GM19395 (cell line): ENCODE data around the gene STAG3.
"Not testable (repeated sequence)": the region's sequence is repeated elsewhere in the genome, so short reads cannot be mapped to it uniquely, and the experiment has no call there.

ENCODE experiments used
- ATAC-seq: cut with Tn5 transposase; IDR thresholded peaks from one replicate; pipeline ENCODE4 v1.9.1; 2021; ENCODE audit warnings: mild to moderate bottlenecking, moderate library complexity; ENCODE audit not compliant: unreplicated experiment

STAG3 gene

DNA sequence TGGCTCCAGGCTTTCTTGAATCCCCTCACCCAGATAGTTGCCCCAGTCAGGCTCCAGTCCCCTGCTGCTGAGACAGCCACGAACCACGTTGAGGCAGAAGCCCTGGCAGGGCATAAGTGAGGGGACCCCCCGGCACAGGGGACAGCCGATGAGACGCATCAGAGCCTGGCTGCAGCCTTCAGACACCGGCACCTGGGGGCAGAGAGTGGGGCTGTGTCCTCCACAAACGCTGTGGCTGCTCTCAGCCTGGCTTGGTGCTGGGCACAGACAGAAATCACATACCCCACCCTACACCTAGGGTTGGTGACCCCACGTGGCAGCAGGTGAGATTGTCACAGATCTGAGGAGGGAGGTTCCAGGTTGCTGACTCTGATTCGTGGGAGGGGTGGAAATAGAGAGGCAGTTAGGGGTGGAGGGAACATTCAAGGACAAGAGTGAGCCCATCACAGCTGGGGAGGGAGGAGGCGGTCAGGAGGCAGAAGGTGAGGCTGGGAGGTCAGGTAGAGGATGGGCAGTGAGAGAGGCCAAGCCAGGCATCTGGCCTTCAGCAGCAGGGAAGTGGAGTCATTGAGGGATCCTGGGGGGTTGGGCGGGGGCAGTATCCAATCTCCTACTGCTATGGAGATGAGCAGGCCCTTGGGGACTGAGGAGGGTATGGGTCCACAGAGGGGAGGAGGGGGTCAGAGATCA, 3.8 kb upstream of the STAG3 start:
- no peak for ATAC-seq

DNA sequence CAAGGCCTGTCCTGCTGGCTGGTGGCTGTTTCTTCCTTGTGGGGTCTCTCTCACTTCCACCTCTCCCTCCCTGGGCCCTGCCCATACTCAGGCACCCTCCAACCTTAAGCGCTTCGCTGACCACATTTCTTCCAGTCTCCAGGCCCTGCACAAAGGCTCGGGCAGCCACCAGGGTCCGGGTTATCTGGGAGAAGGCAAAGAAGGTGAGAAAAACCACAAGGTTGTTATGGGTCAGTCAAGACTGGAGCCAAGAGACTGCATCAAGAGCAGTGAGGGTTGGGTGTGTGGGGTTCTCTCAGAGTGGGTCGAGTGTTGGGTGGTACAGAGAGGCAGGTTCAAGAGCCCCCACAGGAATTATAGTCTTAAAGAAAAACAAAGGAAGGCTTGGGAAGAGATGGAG, 3.1 kb upstream of the STAG3 start:
- ATAC-seq, result no peak

DNA sequence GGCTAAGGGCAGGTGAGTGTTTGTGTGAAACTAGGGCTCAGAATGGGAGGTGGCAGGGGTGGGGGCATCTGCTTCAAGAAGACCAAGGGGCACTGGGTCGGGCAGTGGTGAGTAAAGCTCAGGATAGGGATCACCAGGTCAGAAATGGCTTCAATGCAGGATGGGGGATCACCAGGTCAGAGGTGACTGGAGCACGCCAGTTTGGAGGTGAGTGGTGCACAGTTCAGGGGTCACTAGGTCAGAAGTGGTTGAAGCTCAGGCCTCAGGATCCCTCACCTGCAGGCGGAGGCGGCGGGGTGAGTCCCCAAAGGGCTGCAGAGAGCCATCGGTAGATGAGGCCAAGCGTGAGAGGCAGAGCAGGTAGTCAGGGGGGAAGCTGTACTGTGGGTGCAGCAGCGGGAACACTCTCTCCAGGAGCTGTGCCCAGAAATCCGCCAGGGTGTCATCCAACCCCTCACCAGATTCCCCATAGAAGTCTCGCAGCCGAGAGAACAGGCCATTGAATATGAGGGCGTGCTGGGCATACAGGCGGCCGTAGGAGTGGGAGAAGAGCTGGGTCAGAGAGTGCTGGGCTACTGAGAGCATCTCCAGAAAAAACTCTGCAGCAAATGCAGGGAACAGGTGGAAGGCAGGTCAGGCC, 2.3 kb upstream of the STAG3 start:
- no peak for ATAC-seq

DNA sequence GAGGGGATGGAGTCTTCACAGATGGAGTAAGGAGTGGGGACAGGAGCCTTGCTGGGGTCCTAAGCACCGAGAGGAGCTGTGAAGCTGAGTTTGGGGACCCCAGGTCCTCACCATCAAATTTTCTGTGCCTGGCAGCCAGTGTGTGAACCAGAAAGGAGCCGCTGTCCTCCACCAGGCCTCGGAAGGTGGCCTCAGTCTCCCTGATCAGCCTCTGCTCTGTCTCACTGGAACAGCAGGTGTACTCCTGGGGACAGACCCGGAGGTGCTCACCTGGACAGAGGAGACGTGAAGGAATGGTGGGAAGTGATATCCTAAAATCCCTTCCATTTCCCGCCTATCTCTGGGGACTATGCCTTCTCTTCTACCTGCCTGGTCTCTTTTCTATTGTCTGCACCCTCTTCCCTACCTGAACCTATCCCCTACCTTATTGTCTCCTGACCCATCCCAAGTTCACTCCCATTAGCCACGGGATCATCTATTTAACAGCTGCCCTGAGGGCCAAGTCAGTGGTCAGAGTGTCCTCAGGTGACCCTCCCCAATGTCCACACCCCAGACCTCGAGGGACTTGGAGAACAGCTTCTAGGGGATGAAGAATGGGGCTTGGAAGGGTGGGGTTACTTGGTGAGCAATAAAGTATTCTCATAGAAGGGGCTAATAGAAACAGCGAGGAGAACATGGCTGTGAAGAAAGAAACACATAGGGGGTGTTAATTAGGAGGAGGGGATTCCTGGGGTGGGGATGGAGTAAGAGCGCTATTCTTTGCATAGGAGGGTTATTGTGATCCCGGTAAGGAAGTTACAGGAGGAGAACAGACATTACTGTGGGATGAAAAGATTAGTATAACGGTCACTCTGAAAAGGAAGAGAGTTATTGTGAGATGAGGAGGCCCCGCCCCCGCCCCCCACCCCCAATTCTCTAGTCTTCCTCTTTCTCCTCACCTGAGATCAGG, 1.3 kb upstream of the STAG3 start:
- ATAC-seq, result no peak

DNA sequence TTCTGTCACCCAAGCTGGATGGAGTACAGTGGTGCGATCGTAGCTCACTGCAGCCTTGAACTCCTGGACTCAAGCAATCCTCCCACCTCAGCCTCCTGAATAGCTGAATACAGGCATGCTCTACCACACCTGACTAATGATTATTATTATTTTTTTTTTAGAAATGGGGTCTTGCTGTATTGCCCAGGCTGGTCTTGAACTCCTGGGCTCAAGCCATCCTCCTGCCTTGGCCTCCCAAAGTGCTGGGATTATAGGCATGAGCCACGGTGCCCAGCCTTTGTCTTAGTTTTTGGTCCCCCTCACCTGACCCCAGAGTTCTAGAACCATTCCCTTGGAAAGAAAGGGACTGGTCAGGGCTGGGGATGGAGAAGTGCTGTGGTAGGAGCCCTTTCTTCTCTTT, 2.4 kb downstream of the STAG3 start:
- not testable (repeated sequence) for ATAC-seq

DNA sequence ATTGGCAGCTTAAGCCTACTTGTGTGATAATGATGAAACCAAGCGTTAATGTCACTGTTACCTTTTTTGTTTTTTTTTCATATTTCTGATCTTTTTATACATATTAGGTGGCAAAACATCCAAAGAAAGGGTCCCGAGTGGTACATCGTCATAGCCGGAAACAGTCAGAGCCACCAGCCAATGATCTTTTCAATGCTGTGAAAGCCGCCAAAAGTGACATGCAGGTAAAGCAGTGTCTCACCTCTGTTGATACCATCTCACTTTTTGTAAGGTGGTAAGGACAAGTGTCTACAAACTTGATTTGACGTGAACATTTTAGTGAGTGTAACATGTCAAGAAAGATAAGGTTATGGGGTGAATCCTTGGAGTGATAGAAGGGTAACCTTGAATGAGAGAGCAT, 4.9 kb downstream of the STAG3 start:
- ATAC-seq, result not testable (repeated sequence)

DNA sequence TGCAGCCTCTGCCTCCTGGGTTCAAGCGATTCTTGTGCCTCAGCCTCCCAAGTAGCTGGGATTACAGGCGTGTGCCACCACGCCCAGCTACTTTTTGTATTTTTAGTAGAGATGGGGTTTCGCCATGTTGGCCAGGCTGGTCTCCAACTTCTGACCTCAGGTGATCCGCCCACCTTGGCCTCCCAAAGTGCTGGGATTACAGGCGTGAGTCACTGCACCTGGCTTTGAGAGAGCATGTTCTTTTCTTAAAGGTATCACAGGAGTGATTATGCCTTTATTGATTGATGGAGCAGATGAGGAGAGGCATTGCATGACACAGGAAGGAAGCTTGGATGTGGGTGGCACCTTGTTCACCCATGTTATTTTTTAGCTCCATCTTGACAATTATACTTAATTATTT, 5.4 kb downstream of the STAG3 start:
- ATAC-seq, result not testable (repeated sequence)

DNA sequence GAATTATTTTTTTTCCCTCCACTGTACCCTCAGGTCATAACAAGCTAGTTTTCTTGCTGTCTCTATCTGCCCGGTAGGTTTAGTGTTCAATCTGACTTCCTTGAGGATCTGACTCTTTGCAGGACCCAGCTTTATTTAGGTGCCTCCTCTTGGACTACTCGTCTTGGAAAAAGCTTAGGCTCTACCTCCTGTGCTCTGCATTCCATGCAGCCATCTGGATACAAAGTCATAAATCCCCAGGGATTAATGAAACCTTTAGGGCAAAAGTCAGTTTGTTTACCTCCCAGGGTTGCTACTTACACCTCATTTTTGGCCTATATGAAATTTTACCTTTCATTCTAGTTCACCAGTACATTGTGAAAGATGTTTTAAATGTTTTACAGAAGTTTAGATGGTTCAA, 8.0 kb downstream of the STAG3 start:
- ATAC-seq, result no peak

DNA sequence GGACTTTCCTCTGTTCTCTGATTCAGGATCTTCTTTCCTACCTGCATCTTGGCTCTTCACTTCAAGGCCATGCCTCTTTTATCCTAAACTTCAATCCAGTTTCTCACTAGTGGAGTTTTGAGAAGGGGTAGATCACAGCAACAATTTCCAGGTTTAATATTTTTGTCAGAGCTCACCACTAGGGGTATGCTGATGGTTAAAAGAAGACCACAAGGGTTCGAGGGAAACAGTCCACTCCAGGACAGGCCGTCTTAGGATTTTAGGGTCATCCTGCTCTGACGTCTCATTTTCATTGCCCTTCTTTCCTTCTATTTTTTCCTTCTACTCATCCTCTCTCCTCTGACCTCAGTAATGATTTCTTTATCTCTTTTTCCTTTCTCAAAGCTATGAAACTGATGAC, 11.3 kb downstream of the STAG3 start:
- ATAC-seq, result no peak

DNA sequence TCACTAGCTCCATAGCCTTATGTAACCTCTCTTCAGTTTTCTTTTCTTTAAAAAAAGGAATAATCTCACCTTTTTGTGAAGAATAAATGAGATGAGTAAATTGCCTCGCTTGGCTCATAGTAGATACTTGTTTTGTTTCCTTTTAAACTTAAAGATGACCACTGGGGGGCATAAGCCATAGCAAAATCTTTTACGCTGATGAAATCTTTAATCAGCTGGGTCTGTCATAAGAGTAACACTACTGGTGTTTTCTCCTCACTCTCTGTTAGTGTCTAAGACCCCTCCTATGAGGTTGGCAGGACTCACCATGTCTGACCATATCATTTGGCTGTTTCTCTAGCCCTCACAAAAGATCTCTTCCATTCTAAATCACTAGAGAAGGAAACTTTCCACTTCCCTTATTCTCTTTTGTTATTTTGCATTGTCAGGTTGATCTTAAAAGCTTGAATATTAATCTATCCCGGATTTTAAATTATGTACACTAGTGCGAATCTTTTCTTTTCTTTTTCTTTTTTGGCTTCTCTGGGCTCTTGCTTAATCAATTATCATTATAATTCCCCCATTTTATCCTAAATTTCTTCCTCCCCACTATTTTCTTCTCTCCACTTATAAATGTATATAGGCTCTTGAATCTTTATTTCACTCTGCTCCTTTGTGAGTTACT, 12.5 kb downstream of the STAG3 start:
- no peak for ATAC-seq

DNA sequence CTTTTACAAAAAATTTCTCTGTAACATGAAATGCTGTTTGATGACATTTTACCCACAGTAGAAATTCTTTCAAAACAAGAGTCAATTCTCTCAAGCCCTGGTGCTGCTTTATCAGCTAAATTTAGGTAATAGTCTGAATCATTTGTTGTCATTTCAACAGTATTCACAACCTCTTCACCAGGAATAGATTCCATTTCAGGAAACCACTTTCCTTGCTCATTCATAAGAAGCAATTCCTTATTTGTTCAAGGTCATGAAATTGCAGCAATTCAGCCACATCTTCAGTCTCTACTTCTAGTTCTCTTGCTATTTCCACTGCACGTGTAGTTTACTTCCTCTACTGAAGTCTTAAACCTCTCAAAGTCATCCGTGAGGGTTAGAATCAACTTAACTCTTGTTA, 14.1 kb downstream of the STAG3 start:
- ATAC-seq, result no peak

DNA sequence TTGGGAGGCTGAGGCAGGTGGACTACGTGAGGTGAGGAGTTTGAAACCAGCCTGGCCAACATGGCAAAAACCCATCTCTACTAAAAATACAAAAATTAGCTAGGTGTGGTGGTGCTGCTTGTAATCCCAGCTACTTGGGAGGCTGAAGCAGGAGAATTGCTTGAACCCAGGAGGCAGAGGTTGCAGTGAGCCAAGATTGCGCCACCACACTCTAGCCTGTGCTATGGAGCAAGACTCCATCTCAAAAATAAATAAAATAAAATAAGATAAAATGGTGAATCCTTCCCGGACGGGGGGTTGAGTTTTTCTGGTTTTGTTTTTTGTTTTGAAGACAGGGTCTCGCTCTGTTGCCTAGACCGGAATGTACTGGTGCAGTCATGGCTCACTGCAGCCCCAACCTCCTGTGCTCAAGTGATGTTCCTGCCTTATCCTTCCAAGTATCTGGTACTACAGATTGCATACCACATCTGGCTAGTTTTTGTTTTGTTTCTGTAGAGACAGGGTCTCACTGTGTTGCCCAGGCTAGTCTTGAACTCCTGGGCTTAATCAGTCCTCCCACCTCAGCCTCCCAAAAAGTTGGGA, 14.7 kb downstream of the STAG3 start:
- ATAC-seq, result not testable (repeated sequence)

DNA sequence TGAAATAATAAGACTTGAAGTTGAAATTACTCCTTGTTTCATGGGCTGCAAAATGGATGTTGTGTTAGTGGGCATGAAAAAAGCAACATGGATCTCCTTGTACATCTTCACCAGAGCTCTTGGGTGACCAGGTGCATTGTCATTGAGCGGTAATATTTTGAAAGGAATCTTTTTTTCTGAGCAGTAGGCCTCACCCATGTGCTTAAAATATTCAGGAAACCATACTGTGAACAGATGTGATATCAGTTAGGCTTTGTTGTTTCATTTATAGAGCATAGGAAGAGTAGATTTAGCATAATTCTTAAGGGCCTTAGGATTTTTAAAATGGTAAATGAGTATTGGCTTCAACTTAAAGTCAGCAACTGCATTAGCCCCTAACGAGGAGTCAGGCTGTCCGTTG, 15.3 kb downstream of the STAG3 start:
- ATAC-seq, result no peak

DNA sequence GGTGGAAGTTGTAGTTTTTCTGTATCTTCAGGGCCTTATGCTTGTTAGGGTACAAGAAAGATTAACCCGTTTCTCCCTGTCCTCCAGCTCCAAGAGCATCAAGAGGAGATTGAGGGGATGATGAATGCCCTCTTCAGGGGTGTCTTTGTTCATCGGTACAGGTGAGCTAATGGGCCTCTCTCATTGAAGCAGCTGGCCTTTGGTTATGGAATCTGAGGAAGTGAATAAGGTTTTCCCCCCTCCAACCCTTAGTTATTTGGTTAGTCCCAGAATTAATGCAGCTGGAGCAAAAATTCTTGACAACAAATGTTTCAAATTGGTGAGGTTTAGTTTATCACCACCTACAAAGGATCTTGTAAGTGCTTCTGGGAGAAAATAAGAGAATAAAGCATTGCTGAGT, 17.5 kb downstream of the STAG3 start:
- no peak for ATAC-seq

DNA sequence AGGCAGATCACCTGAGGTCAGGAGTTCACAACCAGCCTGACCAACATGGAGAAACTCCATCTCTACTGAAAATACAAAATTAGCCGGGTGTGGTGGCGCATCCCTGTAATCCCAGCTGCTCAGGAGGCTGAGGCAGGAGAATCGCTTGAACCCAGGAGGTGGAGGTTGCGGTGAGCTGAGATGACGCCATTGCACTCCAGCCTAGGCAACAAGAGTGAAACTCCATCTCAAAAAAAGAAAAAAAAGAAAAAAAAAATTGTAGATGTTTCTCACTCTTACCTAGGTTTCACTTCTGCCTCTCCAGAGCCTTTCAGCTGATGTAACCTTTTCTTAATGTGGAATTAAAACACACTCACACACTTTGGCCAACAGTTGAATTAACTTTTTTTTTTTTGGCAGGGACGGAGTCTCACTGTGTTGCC, 18.2 kb downstream of the STAG3 start:
- ATAC-seq, result not testable (repeated sequence)

DNA sequence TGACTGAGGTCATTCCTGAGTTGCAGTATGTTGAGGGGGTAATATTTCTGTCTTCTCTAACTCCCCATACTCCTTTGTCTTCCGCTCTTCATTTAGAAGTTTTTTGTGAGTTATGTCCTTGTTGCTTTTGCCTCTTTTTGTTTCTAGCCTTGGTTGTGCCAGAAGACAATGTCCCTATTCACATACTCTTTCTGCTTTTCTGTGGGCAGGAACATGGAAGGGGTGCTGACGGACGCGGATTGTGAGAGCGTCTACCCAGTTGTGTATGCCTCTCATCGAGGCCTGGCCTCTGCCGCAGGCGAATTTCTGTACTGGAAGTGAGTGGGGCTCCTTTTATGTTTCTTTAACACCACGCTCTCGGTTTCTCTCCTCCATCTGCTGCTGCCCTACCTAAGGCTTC, 20.5 kb downstream of the STAG3 start:
- no peak for ATAC-seq

DNA sequence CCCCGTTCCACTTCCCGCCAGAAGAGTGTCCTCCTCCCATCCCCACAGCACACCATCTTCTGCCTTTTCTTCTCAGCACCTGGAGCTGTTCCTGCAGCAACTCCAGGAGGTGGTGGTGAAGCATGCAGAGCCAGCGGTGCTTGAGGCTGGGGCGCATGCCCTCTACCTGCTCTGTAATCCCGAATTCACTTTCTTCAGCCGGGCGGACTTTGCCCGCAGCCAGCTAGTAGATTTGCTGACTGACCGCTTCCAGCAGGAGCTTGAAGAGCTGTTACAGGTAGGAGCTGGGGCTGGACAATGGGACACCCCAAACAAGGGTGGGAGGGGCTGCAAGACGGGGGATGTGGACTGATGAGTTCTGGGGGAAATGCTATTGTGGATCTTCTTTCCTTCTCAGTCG, 23.0 kb downstream of the STAG3 start:
- no peak for ATAC-seq

DNA sequence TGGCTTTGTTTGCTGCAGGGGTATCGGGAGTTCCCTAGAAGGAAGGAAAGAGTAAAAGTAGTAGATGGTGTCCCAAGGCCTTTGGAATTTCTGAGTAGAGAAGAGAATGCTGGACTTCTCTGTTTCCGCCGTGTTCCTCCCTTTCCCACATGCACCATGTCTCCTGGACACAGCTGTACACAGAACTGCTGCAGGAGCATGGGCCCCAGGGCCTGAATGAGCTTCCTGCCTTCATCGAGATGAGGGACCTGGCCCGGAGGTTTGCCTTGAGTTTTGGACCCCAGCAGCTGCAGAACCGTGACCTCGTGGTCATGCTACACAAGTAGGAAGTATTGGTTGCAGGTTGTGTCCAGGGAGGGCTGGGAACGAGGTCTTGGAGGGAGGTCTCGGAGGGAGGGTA, 26.7 kb downstream of the STAG3 start:
- no peak for ATAC-seq

DNA sequence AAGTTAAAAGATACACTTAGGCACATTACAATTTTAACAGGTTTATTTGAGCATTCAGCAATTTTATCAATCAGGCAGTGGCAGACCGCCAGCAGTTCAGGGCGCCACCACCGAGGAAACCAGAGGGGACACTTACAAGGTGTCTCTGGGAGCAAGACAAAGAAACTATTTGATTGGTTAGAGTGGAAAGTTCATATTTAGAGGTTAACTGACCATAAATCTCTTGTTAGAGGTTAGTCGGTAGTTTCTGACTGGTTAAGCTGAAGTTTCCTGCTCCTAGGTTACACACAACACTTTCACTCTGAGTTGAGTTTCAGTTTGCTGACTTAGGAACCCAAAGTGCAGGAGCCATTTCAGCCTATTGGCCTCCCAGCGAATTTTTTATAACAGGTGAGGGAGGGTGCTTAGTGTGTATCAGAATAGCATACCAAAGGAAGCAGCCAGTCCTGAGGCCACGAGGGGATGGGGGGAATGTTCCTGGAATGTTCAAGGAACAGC, 31.2 kb downstream of the STAG3 start:
- peak; percentile 75 for ATAC-seq

DNA sequence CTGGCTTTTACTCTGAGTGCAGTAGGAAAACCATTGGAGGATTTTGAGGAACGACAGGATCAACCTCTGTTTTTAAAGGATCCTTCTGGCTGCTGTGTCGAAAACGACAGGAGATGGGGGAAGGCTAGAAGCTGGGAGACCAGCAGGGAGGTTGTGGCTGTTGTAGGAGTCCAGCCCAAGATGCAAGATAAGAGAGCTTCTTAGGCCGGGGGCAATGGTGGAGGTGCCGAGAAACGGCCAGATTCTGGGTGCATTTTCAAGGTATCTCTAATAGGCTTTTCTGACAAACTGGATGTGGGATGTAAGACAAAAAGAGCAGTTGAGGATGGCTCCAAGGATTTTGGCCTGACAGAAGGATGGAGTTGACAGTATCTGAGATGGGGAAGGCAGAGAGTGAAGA, 31.8 kb downstream of the STAG3 start:
- ATAC-seq, result no peak

DNA sequence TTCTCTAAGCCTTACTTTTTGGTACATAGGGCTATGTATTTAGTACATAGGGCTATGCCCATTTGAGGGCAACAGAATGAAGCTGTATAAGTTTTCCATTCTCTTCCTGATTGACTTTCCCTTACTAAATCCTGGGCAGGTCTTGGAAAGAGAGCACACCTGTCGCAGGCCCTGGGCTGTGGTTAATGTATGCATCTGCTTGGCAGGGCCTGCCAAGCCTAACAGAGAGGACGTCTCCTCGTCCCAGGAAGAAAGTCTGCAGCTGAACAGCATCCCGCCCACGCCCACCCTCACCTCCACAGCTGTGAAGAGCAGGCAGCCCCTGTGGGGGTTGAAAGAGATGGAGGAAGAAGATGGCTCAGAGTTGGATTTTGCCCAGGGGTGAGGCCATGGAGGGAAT, 33.1 kb downstream of the STAG3 start:
- no peak for ATAC-seq
